GM21529 (cell line): ENCODE measurements around the gene SPOCK2.

Source experiments
- ATAC-seq: cut with Tn5 transposase; IDR thresholded peaks from one replicate; pipeline ENCODE4 v1.9.1; 2021; ENCODE audit not compliant: unreplicated experiment

The SPOCK2 gene

DNA sequence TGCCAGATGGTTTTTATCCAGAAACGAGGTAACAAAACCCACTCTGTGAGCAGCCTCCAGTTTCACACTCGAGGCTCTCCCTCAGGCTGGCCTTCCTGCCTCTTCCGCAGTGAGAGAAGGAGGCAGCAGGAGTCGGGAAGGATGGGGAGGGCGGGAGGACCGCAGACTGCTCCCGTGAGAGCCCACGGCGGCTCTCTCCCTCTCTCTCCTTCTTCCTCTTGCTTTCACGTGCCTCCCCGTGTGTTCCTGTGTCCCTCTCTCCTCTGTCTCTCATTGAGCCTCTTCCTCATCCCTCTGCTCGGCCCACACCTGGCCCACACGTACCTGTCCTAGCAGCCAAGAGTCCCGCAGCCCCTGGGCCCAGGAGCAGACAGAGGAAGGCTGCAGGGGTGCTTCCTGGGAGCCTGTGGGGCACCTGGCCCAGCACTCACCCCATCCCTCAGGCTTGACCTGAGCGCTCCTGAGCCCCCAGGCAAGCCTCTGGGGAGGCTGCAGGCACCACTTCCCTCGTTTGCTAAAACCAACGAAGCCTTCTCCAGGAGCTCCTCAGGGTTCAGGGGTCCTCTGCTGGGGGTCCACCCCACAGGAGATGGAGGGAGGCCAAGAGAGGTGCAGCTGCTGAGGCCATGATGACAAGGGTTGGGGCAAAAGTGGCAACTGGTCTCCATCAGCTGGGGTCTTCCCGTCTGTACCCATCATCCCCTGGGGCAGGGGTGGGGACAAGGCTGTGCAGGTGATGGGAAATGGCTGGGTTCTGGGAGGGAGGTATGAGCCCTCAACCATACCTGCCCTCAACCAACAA, 13.6 kb downstream of the SPOCK2 start:
- ATAC-seq = no peak

DNA sequence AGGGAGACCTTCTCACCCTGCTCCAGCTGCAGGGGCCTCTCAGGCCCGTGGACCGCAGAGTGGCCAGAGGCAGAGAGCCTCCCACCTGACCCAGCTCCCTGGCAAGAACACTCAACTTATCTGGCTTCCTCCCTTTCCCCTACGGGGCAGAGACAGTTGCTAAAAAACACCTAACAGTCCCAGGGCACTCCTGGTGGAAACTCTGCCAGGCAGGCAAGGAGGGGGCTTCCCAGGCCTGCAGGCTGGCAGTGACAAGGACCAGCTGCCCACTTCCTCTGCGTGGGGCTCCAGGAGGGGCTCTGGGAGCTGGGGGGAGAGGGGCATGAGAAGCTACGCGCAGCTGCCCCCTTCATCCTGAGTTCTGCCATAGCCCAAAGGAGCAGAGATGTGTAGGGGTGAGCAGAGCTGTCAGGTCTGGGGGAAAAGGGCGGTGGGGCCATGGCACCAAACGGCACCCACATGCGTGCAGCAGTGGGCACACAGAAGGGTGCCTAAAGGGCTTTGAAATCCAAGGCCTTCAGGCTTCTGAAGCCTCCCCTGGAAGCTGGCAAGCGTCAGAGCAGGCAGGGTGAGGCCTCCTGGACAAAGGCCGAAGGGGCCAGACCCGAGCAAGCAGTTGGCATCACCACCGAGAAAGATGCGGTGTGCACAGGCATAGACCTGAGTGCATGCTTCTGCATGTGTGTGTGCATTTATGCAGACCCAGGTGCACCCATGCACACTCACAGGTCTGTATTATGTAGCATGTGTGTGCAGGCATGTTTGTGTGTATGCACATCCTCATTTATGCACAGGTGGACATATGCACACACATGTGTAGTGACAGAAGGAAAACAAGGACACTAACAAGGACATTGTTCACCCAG, 14.4 kb downstream of the SPOCK2 start:
- no peak for ATAC-seq

DNA sequence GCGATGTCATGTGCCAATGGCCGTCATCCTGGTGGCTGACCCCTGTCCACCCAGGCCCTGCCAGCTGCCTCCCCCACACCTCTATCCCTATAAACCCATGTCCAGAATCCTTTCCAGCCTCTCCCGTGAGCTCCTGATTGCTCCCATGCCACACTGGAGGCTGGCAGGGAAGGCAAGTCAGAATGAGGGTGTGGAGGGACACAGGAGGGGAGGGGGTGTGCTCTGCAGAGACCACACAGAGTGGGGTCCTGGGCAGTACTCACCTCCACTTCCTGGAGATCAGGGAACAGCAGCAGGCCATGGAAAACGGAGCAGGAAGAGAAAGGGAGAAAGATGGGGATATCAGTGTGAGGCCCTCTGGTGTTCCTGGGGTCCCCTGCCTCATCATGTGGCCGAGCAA, 15.7 kb downstream of the SPOCK2 start:
- ATAC-seq = no peak

DNA sequence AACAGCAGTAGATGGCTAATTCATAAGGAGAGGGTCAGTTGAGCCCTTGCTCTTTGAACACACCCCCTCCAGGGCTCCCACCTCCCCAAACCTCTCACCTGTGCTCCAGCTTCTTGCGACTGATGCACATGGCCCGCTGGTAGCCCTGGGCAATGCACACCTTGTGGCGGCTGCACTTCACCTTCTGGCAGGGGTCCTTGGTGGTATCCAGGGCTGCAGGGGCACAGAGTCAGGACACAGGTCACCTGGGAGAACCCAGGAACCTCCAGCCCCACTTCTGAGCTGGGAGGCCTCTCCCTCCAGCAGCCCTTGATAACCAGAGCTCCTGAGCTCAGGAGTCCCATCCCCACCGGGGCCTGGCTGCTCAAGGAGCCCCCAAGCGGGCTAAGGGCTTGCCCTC, 16.3 kb downstream of the SPOCK2 start:
- ATAC-seq = no peak

DNA sequence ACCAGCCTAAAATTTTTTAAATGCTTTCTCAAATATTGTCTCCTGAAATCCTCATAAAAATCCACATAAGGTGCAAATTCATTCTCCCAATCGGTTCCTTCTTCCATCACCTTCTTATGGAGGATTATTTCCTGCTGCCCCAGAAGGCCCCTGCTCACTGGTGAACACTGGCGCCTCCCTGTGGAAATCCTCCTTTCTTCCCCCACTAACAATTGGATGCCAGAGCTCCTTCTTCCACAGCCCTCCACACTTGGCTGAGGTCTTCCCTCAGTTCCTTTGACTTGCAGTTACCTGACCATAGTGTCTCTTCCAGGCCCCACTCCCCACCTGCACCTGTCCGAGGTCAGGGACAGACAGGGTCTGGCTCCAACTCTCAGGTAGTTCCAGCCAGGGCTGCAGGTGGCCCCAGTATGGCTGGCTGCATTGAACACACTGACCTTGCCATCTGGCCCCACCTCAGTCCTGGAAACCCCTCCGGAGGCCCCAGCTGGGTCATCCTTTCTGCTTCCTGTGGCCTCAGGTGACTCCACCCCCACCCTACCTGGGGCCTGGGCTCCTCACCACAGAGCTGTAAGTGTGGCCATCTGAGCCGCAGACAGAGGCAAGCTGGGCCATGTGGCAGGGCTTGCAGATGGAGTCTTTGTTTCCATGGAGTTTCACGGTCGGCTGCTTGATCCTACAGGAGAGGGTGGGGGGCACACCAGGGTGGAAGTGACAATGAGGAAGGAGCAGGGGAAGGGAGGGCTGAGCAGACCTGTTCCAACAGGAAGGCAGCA, 18.4 kb downstream of the SPOCK2 start:
- no peak for ATAC-seq

DNA sequence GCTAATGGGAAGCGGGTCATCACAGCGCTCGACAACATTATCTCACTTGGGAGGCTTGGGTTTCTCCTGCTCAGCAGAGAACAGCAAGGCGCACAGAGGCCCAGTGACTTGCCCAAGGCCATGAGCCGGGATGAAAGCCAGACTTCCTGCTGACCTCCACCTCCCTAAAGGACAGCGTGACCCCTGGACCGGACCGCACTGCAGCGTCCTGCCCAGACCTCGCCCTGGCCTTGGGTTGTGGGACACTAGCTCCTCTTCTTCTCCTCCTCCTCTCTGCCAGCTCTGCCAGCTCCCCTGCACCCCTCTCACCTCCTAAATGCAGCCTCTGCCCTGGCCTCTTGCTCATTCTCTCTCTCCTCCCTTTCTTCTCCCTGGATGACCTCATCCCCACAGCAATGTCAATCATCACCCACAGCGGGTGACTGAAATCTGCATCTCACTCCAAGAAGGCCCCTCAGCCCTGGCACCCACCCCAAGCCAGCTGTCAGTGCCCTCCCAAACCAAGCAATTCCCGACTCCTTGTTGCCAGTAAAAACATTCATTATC, 19.4 kb downstream of the SPOCK2 start:
- ATAC-seq = no peak

DNA sequence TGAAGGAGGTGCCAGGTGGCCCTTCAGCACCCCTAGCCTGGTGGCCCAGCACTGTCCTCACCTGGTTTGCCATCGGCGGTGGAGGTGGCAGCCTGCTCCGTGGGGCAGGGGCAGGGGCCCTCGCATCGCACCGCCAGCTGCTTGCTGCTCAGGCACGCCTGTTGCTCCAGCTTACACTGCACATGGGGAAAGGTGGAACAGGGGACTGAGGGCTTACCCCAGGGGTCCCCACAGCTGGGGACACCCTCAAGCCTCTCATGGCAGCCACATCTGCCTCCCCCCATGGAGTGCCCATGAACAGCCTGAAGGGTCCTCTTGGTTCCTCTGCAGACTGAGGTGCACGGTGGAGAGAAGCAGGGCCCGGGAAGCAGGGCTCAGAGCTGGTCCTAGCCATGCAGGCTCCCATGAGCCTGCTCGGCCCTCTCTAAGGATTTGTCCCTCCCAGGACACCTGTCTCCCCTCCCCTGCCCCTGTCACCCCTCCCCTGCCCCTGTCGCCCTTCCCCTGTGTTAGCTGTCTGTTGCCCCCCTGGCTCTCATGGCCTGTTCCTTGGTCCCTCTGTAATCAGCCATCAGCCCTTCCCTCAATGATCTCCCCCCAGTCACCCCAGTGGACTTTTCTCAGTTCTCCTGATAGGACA, 20.1 kb downstream of the SPOCK2 start:
- no peak for ATAC-seq

DNA sequence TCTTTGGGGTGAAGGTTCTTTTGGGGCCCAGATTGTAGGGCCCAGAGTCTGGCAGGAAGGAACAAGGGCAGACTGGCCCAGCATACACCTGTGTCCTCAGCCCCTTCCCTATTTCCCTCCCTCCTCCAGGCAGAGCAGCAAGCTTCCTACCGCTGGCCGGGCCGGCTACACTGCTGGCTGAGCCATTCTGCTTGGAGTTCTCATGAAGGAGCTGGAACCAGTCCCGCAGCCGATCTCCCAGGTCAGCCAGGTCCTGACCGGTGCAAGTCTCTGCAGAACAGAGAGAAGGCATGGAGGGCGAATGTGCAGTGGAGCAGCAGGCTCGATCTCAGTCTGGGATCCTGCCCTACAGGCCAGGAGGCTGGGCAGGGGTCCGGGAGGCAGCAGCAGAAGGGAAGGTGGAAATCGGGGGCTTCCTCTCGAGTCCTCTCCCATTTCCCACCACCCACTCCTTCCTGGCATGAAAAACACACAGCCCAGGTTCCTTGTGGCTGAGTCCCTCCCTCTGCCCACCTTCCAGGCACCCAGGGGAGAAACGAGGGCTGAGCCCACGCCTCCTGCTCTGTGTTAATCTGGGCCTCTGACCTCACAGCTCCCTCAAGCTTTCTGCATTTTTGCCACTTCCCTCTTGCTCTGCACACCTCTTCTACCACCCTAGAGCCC, 20.8 kb downstream of the SPOCK2 start:
- ATAC-seq = no peak

DNA sequence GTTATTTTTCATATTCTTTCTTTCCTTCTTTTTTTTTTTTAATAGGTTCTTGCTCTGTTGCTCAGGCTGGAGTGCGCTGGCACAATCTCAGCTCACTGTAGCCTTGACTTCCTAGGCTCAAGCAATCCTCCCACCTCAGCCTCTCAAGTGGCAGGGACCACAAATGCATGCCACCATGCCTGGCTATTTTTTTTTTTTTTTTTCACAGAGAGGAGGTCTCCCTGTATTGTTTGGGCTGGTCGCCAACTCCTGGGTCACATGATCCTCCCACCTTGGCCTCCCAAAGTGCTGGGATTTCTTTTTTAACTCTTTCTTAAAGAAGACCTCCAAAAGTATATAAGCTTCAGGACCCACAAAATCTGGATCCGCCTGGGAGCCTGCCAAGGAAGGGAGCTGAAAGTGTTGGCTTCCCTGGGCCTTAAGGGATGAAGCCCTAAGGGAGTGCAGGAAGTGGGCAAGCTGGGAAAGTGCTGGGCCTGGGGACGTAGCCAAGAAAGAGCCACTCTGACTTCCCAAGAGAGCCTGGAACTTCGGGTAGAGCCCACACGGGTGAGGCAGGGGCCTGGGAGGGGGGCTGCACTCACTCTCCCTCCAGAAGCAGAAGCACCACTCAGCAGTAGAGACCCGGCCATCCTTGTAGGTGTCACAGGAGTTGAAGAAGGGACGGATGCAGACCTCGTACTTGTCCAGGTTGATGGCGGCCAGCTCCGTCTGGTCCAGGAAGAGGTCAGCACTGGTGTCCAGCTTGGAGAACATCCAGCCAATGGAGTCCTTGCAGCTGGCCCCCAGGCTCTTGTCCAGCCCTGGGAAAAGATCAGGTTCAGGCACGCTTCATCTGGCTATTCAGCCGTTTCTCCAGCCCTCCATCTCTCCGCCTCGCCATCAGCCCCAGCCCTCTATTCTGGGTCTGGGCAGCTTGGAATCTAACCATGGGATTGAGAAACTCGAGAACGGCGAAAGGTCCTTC, 21.8 kb downstream of the SPOCK2 start:
- no peak for ATAC-seq

DNA sequence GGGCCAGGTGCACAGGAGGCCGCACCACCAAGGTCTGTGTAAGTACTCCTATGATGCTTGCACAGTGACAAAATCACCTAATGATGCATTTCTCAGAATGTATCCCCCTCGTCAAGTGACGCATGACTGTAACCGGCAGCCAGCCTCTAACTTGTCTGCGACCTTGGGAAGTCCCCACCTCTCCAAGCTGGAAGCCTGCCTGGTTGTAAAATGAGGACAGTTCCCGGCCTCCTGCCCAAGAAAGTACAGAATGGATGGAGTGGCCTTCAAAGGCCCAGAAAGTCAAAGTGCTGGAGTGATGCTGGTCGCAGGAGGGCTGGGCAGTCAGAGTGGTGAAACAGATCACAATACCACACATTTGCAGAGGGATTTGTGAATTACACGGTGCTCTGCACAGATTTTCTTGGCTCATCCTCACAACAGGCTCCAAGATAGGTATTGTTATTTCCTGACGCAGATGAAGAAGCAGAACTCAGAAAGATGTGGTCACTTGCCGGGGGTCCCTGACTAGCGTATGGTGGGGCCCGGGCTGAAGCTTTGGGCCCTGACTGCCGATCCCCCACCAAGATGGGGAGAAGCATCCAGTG, 22.8 kb downstream of the SPOCK2 start:
- ATAC-seq = no peak

DNA sequence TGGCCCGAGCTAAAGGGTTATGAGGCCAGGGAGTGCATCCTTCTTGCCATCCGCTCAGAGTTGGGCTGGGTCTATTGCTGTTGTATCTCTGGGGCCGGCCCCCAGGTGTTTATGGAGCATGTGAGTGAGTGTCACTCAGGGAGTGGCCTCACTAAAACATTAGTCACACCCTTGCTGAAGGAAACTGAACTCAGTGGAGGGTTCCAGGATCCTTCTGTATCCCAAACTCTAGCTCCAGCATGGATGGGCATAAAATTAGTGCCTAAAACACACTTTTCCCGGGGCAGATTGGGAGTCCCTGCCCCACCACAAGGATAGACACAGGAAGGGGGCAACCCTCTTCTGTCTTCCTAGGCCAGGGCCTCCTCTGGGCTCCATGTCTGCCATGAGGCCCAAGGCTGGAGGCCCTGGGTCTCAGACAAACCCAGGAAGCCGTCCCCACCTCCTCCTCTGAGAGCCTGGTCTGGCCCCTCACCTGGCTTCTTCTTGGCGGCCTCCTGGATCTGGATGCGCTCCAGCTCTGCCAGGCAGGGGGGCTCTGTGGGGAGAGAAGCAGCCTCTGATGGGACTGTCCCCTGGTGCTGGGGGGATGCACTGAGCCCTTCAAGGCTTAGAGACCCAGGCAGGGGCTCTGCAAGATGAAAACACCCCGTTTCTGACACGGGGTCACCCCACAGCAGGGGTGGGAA, 24.5 kb downstream of the SPOCK2 start:
- ATAC-seq = no peak

DNA sequence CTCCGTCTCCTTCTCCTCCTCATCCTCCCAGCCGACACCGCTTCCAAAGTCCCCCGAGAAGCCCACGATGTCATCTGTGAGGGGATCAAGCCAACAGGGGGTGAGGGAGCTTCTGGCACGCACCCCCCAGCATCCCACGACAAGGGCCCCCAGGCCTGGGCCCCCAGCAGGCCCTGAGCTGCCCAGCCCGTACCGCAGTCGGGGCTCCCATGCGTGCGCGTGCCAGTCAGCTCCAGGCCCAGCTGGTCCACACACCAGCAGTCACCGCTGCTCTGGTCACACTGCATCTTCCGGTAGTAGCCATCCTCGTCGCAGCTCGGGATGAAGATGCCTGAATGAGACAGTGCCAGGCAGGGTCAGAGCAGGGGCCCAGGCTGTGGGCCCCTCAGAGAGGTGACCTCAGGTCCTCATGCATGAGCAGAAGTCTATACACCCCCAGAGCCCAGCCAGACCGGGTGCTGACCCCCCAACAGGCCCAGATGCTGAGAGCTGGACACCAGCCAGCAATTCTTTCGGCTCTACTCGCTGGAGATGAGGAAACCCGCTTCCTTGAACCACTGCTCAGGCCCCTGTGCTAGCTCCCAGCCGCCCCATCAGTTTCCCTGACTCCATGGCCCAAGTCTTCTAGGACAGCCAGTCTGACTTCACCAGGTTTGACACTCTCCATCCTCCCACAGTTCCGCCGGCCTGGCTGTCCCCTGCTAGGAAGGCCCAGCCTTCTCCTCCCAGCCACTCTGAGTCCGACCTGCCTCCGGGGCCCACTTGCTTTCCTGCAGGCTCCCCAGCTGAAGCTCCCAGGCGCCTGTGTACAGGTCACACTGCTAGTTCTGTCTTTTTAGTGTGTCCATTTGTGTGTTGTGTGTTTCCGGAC, 25.3 kb downstream of the SPOCK2 start:
- no peak for ATAC-seq

DNA sequence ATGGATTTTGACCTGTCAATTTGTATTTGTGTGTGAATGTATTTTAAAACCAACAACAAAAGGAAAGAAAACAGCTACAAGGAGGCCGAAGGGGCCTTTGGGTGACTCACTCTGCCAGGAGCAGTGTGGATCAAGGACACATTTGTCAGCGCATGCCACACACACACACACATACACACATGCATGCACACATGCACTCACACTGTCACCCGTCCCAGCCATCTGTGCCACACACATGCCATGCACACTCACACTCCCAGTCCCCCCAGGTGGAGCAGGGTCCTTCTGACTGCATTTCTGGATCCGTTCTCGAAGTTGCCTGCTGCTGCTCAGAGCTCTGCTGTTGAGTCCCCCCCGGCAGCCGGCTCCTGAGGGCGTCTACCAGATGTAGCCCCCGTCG, 26.0 kb downstream of the SPOCK2 start:
- ATAC-seq = no peak

DNA sequence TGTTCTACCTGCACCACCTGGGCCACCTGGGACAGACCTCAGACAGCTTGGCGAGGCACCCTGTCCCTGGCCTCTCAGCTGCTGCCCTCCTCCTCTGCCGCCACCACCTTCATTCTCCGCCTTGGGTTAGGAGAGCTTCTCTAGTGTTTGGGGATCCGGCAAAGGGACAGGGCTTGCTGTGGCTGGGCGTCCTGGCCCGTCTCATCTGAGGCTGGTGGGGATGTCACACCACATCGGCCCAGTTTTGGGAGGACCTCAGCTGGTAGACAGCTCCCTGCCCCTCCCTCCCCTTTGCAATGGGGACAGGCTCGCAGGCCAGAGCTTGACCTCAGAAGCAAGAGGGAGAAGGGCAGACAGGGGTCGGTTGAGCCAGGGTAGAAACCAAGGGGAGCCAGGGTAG, 26.4 kb downstream of the SPOCK2 start:
- no peak for ATAC-seq

DNA sequence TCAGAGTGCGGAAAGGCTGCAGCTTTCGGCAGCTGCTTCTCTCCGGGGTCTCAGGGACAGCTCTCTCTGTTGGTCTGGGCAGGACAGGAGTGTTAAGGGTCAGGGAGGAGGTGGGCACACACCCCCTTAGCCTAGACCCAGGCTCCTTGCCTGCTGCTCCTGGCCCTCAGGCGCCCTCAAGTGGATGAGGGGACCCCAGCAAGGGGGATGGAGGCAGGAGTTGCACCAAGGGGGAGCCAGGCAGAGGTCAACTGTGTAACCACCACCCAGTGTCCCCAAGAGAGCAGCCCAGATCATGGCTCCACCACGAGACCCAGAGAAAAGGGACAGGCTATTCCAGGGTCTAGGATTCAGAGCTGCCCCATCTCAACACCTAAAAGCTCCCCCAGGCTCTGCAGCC, 26.9 kb downstream of the SPOCK2 start:
- no peak for ATAC-seq

DNA sequence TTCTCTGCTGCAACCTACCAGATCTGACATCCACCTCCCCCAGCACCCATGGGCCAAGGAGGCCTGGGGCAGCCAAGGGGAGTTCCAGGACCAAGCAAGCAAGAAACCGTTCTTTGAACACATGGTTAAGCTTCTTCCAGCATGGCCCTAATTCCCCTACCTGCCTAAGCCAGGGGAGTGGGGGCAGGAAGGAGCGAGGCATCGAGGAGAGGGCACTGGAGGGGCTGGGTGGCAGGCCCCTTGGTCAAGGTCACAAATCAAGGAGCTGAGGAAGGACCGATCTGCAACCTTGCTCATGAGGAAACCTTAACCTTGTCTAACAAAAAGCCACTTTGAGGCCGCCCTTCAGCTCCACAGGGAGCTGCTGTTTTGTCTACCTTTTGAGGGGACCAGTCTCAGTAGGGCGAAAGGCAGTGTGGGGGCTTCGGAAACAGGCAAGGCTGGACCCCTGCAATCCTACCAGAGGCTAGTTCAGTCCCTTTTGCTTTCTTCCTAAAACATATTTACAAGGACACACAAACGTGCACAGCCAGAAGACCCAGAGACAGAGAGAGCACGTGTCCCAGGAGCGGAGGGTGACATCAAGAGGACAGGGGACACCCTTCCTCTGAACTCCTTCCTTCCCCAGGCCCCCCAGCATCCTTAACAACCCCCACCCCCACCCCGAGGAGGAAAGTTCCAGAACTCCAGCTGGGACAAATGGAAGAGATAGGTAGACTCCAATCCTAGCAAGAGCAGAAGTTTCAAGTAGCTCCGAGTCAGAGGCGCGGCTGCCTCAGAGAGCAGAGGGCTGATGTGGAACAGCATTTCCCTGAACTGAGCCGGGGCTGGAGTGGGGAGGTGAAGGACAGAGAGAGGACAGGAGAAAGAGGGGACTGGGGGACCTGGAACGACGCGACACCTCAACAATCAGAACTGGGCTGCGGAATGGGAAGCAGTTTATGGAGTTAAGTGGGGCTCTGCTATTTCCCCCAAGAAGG, 28.2 kb downstream of the SPOCK2 start:
- no peak for ATAC-seq
